DND-41 (cell line): ENCODE data around the gene GTF3C1.

Experiments used
- CTCF ChIP-seq: IDR thresholded peaks from 2 replicates; pipeline ENCODE4 v1.5.1; 2012; ENCODE audit warnings: borderline replicate concordance, low read length, moderate library complexity, mild to moderate bottlenecking; ENCODE audit not compliant: poor library complexity, severe bottlenecking; ENCODE audit errors: extremely low read depth
- EZH2 ChIP-seq: IDR thresholded peaks from 3 replicates; pipeline ENCODE4 v1.6.1; 2012; ENCODE audit warnings: borderline replicate concordance, low read depth, mild to moderate bottlenecking, moderate library complexity, low read length, inconsistent platforms; ENCODE audit not compliant: severe bottlenecking

DNA sequence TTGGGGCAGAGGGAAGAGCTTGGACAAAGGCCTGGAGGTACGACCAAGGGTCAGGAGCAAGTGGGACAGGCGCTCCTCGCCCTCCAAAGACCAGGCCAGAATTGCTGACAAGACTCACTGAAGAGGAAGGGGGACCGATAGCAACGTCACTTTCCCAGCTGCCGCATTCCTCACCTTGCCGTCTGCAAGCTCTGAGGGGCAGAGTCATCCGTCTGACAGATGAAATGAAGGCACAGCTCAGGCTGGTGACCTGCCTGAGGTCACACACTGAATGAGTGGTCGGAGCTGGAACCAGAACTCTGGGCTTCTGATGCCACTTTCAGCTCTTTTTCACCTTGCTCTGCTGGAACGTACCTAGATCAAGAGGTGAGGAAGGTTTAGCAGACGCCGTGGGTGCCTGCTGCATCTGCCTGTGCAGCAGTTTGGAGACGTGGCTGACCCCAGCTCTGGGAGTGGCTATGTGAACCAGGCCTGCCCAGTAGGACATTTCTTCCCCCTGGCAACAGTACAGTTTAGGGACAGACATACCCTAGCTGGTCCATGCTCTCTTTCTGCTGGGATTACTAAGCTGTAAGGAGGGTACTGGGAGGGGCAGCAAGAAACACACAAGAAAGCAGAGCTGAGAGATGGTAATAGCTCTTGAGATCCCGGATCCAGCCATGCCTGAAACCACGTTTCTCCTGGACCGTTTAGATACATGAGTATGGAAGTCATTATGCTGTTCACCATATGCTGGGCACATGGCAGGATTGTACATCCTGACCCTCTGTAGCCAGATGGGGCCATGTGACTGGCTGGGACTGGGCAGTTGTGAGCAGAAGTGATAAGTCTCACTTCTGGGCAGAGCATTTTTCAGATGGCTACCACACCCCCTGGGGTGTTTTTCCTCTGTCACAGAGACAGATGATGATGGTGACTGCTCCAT lies 96.9 kb downstream of the GTF3C1 start:
- TF ChIP-seq CTCF (no peak), EZH2 (no peak)
